Ishikawa (cell line): Measurements from ENCODE around the gene AGPAT2.

Experiments used
- CEBPB ChIP-seq: IDR thresholded peaks from 2 replicates; pipeline ENCODE4 v1.6.1; 2012
- EP300 ChIP-seq: IDR thresholded peaks from 2 replicates; pipeline ENCODE4 v1.6.1; 2012; ENCODE audit warnings: borderline replicate concordance
- FOXM1 ChIP-seq: IDR thresholded peaks from 2 replicates; pipeline ENCODE4 v1.6.1; 2012; ENCODE audit warnings: low read depth, borderline replicate concordance
- MAX ChIP-seq: IDR thresholded peaks from 2 replicates; pipeline ENCODE4 v1.6.1; 2012
- RAD21 ChIP-seq: IDR thresholded peaks from 2 replicates; pipeline ENCODE4 v1.6.1; 2012; ENCODE audit warnings: low read depth
- REST ChIP-seq: IDR thresholded peaks from 2 replicates; pipeline ENCODE4 v1.6.1; 2012; ENCODE audit warnings: low read depth, mild to moderate bottlenecking
- TAF1 ChIP-seq: IDR thresholded peaks from 2 replicates; pipeline ENCODE4 v1.6.1; 2012; ENCODE audit warnings: low read depth, mild to moderate bottlenecking
- TCF12 ChIP-seq: IDR thresholded peaks from 2 replicates; pipeline ENCODE4 v1.6.1; 2012; ENCODE audit warnings: low read depth
- ZBTB7A ChIP-seq: IDR thresholded peaks from 2 replicates; pipeline ENCODE4 v1.6.1; 2012; ENCODE audit warnings: low read depth
- TF ChIP-seq, protein P1 (sequence below): IDR thresholded peaks from 2 replicates; pipeline ENCODE4 v1.6.1; 2012

GRCh38 chr9:136684339-136684738, 2.9 kb downstream of the AGPAT2 start:
- no peak for TF ChIP-seq EP300
- no peak for TF ChIP-seq FOXM1
- no peak for TF ChIP-seq TAF1
- TF ChIP-seq MAX: no peak
- no peak for TF ChIP-seq RAD21
- TF ChIP-seq ZBTB7A: no peak
- no peak for TF ChIP-seq TCF12
- TF ChIP-seq, protein P1, sequence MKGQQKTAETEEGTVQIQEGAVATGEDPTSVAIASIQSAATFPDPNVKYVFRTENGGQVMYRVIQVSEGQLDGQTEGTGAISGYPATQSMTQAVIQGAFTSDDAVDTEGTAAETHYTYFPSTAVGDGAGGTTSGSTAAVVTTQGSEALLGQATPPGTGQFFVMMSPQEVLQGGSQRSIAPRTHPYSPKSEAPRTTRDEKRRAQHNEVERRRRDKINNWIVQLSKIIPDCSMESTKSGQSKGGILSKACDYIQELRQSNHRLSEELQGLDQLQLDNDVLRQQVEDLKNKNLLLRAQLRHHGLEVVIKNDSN: no peak
- TF ChIP-seq REST: no peak
- no peak for TF ChIP-seq CEBPB
